GM23338 (cell line): ENCODE measurements around the gene EEF1AKMT2. TPM values are rescaled to one million over a fixed set of nuclear protein-coding genes. Genes with fewer than 3 reads are reported as not detected.
A peak's percentile ranks its signal among the peaks of the same experiment; 100 is the strongest.

ENCODE experiments used
- ATAC-seq: fragments of 200-7000 bp; cut with Tn5 transposase; 3 replicates; pipeline ENCODE4 v1.9.1; 2020
- DNase-seq: peaks from one replicate; pipeline ENCODE4 v3.0.0-alpha.2; 2015; ENCODE audit warnings: low spot score
- H2AFZ ChIP-seq: fragments of 200-600 bp; sonication (generic); 2 replicates; pipeline ENCODE4 v1.8.0; 2016; ENCODE audit warnings: antibody characterized with exemption, mild to moderate bottlenecking, moderate library complexity
- H3F3A ChIP-seq: fragments of 200-600 bp; sonication (generic); replicated peaks from 2 replicates; pipeline ENCODE4 v1.8.0; 2017; ENCODE audit warnings: antibody characterized with exemption, mixed run types, low read depth
- H3K27ac ChIP-seq: fragments of 200-600 bp; sonication (generic); 2 replicates; pipeline ENCODE4 v1.6.1; 2016; ENCODE audit warnings: low read depth
- H3K27me3 ChIP-seq: fragments of 200-600 bp; sonication (generic); 2 replicates; pipeline ENCODE4 v1.8.0; 2016; ENCODE audit warnings: mild to moderate bottlenecking, mixed run types, moderate library complexity; ENCODE audit not compliant: insufficient read depth
- H3K36me3 ChIP-seq: fragments of 200-600 bp; sonication (generic); 2 replicates; pipeline ENCODE4 v1.8.0; 2016; ENCODE audit warnings: mild to moderate bottlenecking; ENCODE audit not compliant: insufficient read depth
- H3K4me1 ChIP-seq: fragments of 200-600 bp; sonication (generic); 2 replicates; pipeline ENCODE4 v1.8.0; 2016; ENCODE audit warnings: mild to moderate bottlenecking, moderate library complexity; ENCODE audit not compliant: insufficient read depth
- H3K4me2 ChIP-seq: fragments of 200-600 bp; sonication (generic); 2 replicates; pipeline ENCODE4 v1.7.1; 2017; ENCODE audit warnings: mixed run types
- H3K4me3 ChIP-seq: fragments of 200-600 bp; sonication (generic); 2 replicates; pipeline ENCODE4 v1.6.1; 2016; ENCODE audit warnings: mixed run types
- H3K79me2 ChIP-seq: fragments of 200-600 bp; sonication (generic); replicated peaks from 2 replicates; pipeline ENCODE4 v1.8.0; 2017; ENCODE audit warnings: mild to moderate bottlenecking; ENCODE audit not compliant: insufficient read depth
- H3K9me2 ChIP-seq: fragments of 200-600 bp; sonication (generic); 2 replicates; pipeline ENCODE4 v1.8.0; 2017; ENCODE audit not compliant: insufficient read depth
- H4K20me1 ChIP-seq: fragments of 200-600 bp; sonication (generic); replicated peaks from 2 replicates; pipeline ENCODE4 v1.8.0; 2017; ENCODE audit warnings: mild to moderate bottlenecking; ENCODE audit not compliant: insufficient read depth
- H3K27ac Mint-ChIP-seq: 2 replicates; pipeline ENCODE4 v1.8.0; 2020; ENCODE audit warnings: inconsistent platforms, mild to moderate bottlenecking, moderate library complexity, mixed read lengths
- H3K27me3 Mint-ChIP-seq: 3 replicates; pipeline ENCODE4 v1.8.0; 2022; ENCODE audit warnings: low read depth, mild to moderate bottlenecking, moderate library complexity, mixed read lengths, inconsistent platforms; ENCODE audit not compliant: insufficient read depth, poor library complexity
- H3K36me3 Mint-ChIP-seq: 3 replicates; pipeline ENCODE4 v1.8.0; 2021; ENCODE audit warnings: low read depth, mild to moderate bottlenecking, inconsistent platforms, moderate library complexity, mixed read lengths
- H3K4me1 Mint-ChIP-seq: 3 replicates; pipeline ENCODE4 v1.8.0; 2020; ENCODE audit warnings: mild to moderate bottlenecking, inconsistent platforms, mixed read lengths
- H3K4me3 Mint-ChIP-seq: 3 replicates; pipeline ENCODE4 v1.8.0; 2021; ENCODE audit warnings: moderate library complexity, mild to moderate bottlenecking, inconsistent platforms, mixed read lengths
- H3K9me3 Mint-ChIP-seq: 3 replicates; pipeline ENCODE4 v1.8.0; 2020; ENCODE audit warnings: moderate library complexity, mild to moderate bottlenecking, inconsistent platforms, mixed read lengths
- CREB1 ChIP-seq: fragments of 250-450 bp; sonication (Bioruptor Pico); IDR thresholded peaks from 2 replicates; pipeline ENCODE4 v1.5.0; 2020; ENCODE audit warnings: low read depth, mild to moderate bottlenecking, moderate library complexity
- CTCF ChIP-seq, 2 experiments: fragments of 200-600 bp in 1 of 2; sonication (generic) in 1 of 2; conservative IDR thresholded peaks; 2 replicates each; pipeline versions ENCODE4 v1.5.1 to v1.6.1; 2016 to 2017; ENCODE audit warnings: antibody characterized with exemption in 2 of 2, low read depth in 2 of 2, mild to moderate bottlenecking in 2 of 2, moderate library complexity in 1 of 2
- ETS1 ChIP-seq: IDR thresholded peaks from 2 replicates; pipeline ENCODE4 v1.6.1; 2016; ENCODE audit warnings: antibody characterized with exemption
- EZH2 ChIP-seq: fragments of 200-600 bp; sonication (generic); IDR thresholded peaks from one replicate; pipeline ENCODE4 v1.8.0; 2017; ENCODE audit warnings: antibody characterized with exemption, mild to moderate bottlenecking, low read depth; ENCODE audit not compliant: unreplicated experiment
- EZH2phosphoT487 ChIP-seq: fragments of 200-600 bp; sonication (generic); IDR thresholded peaks from one replicate; pipeline ENCODE4 v1.8.1; 2018; ENCODE audit warnings: antibody characterized with exemption; ENCODE audit not compliant: unreplicated experiment
- JUNB ChIP-seq: IDR thresholded peaks from one replicate; pipeline ENCODE4 v1.6.1; 2016; ENCODE audit warnings: antibody characterized with exemption; ENCODE audit not compliant: unreplicated experiment
- NANOG ChIP-seq: IDR thresholded peaks from 2 replicates; pipeline ENCODE4 v1.6.1; 2016; ENCODE audit warnings: antibody characterized with exemption, borderline replicate concordance
- POLR2AphosphoS5 ChIP-seq: IDR thresholded peaks from 2 replicates; pipeline ENCODE4 v1.6.1; 2016; ENCODE audit warnings: antibody characterized with exemption, low read depth
- STAT1 ChIP-seq: IDR thresholded peaks from one replicate; pipeline ENCODE4 v1.6.1; 2016; ENCODE audit warnings: antibody characterized with exemption; ENCODE audit not compliant: unreplicated experiment
- ZNF114 ChIP-seq: fragments of 250-450 bp; sonication (Bioruptor Pico); IDR thresholded peaks from 2 replicates; pipeline ENCODE4 v1.5.0; 2020; ENCODE audit warnings: mild to moderate bottlenecking, moderate library complexity
- ZNF331 ChIP-seq: fragments of 250-450 bp; sonication (Bioruptor Pico); IDR thresholded peaks from 2 replicates; pipeline ENCODE4 v1.5.0; 2020; ENCODE audit warnings: low read depth, mild to moderate bottlenecking, moderate library complexity
- polyA plus RNA-seq: library from polyadenylated mRNA; unstranded; fragments of >200 nt; fragmentation: Nextera tagmentation; extraction: Ambion mirVana; gene quantifications from 2 replicates; pipeline ENCODE4 v1.2.1, GENCODE V29; 2016
- total RNA-seq: library from RNA; depleted of rRNA; stranded (reverse); fragments of >200 nt; shearing (Covaris generic); gene quantifications from 2 replicates; pipeline ENCODE4 v1.2.3, GENCODE V29; 2014
- TF ChIP-seq, protein P1 (sequence below): fragments of 250-450 bp; sonication (Bioruptor Pico); IDR thresholded peaks from 2 replicates; pipeline ENCODE4 v1.5.0; 2020; ENCODE audit warnings: mild to moderate bottlenecking, moderate library complexity
- TF ChIP-seq, protein P2 (sequence below): IDR thresholded peaks from one replicate; pipeline ENCODE4 v1.6.1; 2018; ENCODE audit warnings: antibody characterized with exemption; ENCODE audit not compliant: unreplicated experiment

Gene EEF1AKMT2
- total and polyA plus RNA-seq, 2 experiments from 2014 or later = 35.0 to 38.0 TPM

- H3K9me2 ChIP-seq = no peaks in the 10 kb centered on the region
- peaks cover 21% of the 10 kb centered on the region for H3K4me1 ChIP-seq
- H3K9me3 Mint-ChIP-seq = no peaks in the 10 kb centered on the region; the same call in 2 of the 3 replicates
- peaks cover 7% of the 10 kb centered on the region; the same call in 1 of the 2 replicates for H3F3A ChIP-seq
- peaks cover 7% of the 10 kb centered on the region for H3K27me3 Mint-ChIP-seq
- TF ChIP-seq NANOG (no peak), STAT1 (no peak), EZH2 (no peak), ETS1 (no peak), CTCF (conservative IDR thresholded peaks at IDR 0.05; ENCODE audit: low read depth in 2 of 2) (no peak), JUNB (no peak), ZNF114 (CRISPR knock-in tag) (no peak), CREB1 (CRISPR knock-in tag) (no peak), ZNF331 (CRISPR knock-in tag) (no peak), POLR2AphosphoS5 (no peak), EZH2phosphoT487 (no peak)
- TF ChIP-seq, protein P1, sequence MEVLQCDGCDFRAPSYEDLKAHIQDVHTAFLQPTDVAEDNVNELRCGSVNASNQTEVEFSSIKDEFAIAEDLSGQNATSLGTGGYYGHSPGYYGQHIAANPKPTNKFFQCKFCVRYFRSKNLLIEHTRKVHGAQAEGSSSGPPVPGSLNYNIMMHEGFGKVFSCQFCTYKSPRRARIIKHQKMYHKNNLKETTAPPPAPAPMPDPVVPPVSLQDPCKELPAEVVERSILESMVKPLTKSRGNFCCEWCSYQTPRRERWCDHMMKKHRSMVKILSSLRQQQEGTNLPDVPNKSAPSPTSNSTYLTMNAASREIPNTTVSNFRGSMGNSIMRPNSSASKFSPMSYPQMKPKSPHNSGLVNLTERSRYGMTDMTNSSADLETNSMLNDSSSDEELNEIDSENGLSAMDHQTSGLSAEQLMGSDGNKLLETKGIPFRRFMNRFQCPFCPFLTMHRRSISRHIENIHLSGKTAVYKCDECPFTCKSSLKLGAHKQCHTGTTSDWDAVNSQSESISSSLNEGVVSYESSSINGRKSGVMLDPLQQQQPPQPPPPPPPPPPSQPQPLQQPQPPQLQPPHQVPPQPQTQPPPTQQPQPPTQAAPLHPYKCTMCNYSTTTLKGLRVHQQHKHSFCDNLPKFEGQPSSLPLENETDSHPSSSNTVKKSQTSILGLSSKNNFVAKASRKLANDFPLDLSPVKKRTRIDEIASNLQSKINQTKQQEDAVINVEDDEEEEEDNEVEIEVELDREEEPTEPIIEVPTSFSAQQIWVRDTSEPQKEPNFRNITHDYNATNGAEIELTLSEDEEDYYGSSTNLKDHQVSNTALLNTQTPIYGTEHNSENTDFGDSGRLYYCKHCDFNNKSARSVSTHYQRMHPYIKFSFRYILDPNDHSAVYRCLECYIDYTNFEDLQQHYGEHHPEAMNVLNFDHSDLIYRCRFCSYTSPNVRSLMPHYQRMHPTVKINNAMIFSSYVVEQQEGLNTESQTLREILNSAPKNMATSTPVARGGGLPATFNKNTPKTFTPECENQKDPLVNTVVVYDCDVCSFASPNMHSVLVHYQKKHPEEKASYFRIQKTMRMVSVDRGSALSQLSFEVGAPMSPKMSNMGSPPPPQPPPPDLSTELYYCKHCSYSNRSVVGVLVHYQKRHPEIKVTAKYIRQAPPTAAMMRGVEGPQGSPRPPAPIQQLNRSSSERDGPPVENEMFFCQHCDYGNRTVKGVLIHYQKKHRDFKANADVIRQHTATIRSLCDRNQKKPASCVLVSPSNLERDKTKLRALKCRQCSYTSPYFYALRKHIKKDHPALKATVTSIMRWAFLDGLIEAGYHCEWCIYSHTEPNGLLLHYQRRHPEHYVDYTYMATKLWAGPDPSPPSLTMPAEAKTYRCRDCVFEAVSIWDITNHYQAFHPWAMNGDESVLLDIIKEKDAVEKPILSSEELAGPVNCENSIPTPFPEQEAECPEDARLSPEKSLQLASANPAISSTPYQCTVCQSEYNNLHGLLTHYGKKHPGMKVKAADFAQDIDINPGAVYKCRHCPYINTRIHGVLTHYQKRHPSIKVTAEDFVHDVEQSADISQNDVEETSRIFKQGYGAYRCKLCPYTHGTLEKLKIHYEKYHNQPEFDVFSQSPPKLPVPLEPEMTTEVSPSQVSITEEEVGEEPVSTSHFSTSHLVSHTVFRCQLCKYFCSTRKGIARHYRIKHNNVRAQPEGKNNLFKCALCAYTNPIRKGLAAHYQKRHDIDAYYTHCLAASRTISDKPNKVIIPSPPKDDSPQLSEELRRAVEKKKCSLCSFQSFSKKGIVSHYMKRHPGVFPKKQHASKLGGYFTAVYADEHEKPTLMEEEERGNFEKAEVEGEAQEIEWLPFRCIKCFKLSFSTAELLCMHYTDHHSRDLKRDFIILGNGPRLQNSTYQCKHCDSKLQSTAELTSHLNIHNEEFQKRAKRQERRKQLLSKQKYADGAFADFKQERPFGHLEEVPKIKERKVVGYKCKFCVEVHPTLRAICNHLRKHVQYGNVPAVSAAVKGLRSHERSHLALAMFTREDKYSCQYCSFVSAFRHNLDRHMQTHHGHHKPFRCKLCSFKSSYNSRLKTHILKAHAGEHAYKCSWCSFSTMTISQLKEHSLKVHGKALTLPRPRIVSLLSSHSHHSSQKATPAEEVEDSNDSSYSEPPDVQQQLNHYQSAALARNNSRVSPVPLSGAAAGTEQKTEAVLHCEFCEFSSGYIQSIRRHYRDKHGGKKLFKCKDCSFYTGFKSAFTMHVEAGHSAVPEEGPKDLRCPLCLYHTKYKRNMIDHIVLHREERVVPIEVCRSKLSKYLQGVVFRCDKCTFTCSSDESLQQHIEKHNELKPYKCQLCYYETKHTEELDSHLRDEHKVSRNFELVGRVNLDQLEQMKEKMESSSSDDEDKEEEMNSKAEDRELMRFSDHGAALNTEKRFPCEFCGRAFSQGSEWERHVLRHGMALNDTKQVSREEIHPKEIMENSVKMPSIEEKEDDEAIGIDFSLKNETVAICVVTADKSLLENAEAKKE = no peak
- TF ChIP-seq, protein P2, sequence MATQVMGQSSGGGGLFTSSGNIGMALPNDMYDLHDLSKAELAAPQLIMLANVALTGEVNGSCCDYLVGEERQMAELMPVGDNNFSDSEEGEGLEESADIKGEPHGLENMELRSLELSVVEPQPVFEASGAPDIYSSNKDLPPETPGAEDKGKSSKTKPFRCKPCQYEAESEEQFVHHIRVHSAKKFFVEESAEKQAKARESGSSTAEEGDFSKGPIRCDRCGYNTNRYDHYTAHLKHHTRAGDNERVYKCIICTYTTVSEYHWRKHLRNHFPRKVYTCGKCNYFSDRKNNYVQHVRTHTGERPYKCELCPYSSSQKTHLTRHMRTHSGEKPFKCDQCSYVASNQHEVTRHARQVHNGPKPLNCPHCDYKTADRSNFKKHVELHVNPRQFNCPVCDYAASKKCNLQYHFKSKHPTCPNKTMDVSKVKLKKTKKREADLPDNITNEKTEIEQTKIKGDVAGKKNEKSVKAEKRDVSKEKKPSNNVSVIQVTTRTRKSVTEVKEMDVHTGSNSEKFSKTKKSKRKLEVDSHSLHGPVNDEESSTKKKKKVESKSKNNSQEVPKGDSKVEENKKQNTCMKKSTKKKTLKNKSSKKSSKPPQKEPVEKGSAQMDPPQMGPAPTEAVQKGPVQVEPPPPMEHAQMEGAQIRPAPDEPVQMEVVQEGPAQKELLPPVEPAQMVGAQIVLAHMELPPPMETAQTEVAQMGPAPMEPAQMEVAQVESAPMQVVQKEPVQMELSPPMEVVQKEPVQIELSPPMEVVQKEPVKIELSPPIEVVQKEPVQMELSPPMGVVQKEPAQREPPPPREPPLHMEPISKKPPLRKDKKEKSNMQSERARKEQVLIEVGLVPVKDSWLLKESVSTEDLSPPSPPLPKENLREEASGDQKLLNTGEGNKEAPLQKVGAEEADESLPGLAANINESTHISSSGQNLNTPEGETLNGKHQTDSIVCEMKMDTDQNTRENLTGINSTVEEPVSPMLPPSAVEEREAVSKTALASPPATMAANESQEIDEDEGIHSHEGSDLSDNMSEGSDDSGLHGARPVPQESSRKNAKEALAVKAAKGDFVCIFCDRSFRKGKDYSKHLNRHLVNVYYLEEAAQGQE = no peak
- ATAC-seq (no peak), DNase-seq (no peak)
- peaks cover 21% of the 10 kb centered on the region for H3K79me2 ChIP-seq
- no peak overlapping the region for H3K4me3 Mint-ChIP-seq
- no peak overlapping the region for H3K27ac Mint-ChIP-seq
- no peak overlapping the region for H3K4me3 ChIP-seq
- H3K36me3 ChIP-seq = no peaks in the 10 kb centered on the region
- no peak overlapping the region for H3K4me2 ChIP-seq
- no peaks in the 10 kb centered on the region for H3K36me3 Mint-ChIP-seq
- peaks cover 28% of the 10 kb centered on the region for H3K4me1 Mint-ChIP-seq
- peak overlapping the region; percentile 32; the same call in 1 of the 2 replicates for H2AFZ ChIP-seq
- no peaks in the 10 kb centered on the region for H4K20me1 ChIP-seq
- no peaks in the 10 kb centered on the region for H3K27me3 ChIP-seq
- no peak overlapping the region for H3K27ac ChIP-seq
These were observed 7.1 kb upstream of the EEF1AKMT2 start for GRCh38 chr10:124798781-124799180.
